ENCODE data around the gene TVP23C.

DNA sequence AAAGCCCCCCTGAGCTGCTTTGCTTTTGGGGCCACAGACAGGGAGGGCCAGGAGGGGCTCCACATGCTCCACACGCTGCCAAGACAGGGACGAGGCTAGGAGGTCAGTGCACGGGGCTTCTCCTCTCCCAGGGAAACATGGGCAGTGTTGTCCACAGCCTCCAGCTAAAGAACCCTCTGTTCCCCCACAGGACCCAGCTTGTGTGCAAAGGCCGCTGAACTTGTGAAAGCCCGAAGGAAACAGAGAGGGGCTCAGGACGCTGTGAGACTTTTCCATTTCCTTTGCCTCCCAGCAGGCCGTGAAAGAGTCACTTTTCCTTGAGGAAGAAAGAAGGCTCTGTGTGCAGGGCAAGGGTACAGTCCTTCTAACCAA, 105.6 kb downstream of the TVP23C start:
- TF ChIP-seq YY1 (IDR thresholded peaks at IDR 0.05; ENCODE audit: insufficient read depth, insufficient read length) (no peak), ZNF274 (IDR thresholded peaks at IDR 0.05; ENCODE audit: low read depth, low read length) (no peak), SUZ12 (IDR thresholded peaks at IDR 0.05; ENCODE audit: extremely low read depth, insufficient read depth, insufficient read length) (no peak)

Measured in NT2/D1 (cell line).